ENCODE measurements around the gene ESRRA.

ESRRA gene

GRCh38 chr11:64357904-64358535, 52.7 kb downstream of the ESRRA start:
- Mint-ChIP-seq H3K36me3 (peaks cover 20 to 34% of the 10 kb centered on the region in 2 donors), H3K27me3 (no peaks in the 10 kb centered on the region), H3K4me1 (peaks cover 42 to 65% of the 10 kb centered on the region in 2 donors), H3K27ac (no peak overlapping the region), H3K4me3 (peak overlapping the region; percentile 55 to 75), H3K9me3 (no peaks in the 10 kb centered on the region)
- ATAC-seq (replicated peaks) (no peak), DNase-seq (no peak)

- Mint-ChIP-seq H3K27ac (no peak overlapping the region), H3K9me3 (no peaks in the 10 kb centered on the region), H3K4me1 (peaks cover 42 to 65% of the 10 kb centered on the region in 2 donors), H3K36me3 (peaks cover 24 to 39% of the 10 kb centered on the region in 2 donors), H3K4me3 (peak overlapping the region; percentile 55 to 75), H3K27me3 (no peaks in the 10 kb centered on the region)
- DNase-seq (no peak), ATAC-seq (replicated peaks) (no peak)
Observed at GRCh38 chr11:64358536-64358906, 53.2 kb downstream of the ESRRA start.

GRCh38 chr11:64358907-64359711, 53.8 kb downstream of the ESRRA start, which contains the start of gene RPS6KA4:
RPS6KA4 (plus strand) TSS chr11:64359162; CDS start chr11:64359236, 74 bp downstream.
- DNase-seq, result peak; percentile 47
- peak; percentile 75 to 77 for ATAC-seq (replicated peaks)
- peaks cover 26 to 43% of the 10 kb centered on the region in 2 donors for H3K36me3 Mint-ChIP-seq
- H3K4me3 Mint-ChIP-seq, result peak within 1 kb of the TSS; percentile 88 to 89
- no peaks in the 10 kb centered on the region for H3K27me3 Mint-ChIP-seq
- no peaks in the 10 kb centered on the region for H3K9me3 Mint-ChIP-seq
- peak within 1 kb of the TSS; percentile 85 for H3K27ac Mint-ChIP-seq
- H3K4me1 Mint-ChIP-seq, result peaks cover 42 to 65% of the 10 kb centered on the region in 2 donors

DNA sequence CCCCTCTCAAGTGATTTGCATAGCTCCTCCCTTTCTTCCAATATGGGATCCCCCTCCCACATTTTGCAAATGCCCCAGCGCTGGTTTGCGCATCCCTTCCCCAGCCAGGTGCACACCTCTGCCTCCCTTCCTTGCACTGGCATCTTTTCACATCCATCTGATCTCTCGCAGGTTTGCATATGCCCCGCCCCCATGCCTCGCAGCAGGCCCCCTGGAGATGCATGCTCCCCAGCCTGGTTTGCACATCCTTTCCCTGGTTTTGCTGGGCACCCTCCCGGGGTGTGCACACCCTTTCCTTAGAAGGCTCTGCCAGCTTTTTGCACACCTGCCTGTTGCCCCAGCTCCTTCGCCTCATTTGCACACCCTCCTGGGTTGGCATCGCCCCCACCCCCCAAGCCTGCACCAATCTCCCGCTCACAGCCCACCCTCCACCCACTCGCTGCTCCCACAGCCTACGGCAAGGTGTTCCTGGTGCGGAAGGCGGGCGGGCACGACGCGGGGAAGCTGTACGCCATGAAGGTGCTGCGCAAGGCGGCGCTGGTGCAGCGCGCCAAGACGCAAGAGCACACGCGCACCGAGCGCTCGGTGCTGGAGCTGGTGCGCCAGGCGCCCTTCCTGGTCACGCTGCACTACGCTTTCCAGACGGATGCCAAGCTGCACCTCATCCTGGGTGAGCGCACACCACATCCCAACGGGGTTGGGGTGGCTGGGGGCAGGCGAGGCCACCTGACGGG, 54.6 kb downstream of the ESRRA start:
- Mint-ChIP-seq H3K4me3 (peak overlapping the region; percentile 88 to 89), H3K36me3 (peaks cover 27 to 47% of the 10 kb centered on the region in 2 donors), H3K4me1 (peaks cover 41 to 62% of the 10 kb centered on the region in 2 donors), H3K27me3 (no peaks in the 10 kb centered on the region), H3K9me3 (no peaks in the 10 kb centered on the region), H3K27ac (peak overlapping the region; percentile 85)
- peak; percentile 24 to 33 for ATAC-seq (replicated peaks)
- DNase-seq, result no peak

DNA sequence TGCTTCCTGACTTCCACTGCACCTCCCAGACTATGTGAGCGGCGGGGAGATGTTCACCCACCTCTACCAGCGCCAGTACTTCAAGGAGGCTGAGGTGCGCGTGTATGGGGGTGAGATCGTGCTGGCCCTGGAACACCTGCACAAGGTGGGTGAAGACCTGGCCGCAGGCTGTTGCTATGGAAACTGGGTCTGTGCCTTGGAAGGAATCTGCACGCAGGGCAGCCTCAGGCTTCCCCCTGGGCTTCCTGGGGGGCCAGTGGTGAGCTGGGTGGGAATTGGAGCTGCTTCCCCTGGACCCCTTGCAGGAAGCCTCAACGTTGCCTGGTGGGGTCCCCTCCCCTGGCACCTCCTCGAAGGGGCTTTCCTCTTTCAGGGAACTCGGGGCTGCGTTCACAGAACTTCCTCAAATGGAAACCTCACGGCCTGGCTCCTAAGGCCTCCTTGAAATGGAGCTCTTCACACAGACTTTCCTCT, 55.2 kb downstream of the ESRRA start:
- Mint-ChIP-seq H3K27ac (no peak overlapping the region), H3K4me3 (peak overlapping the region; percentile 88 to 89), H3K36me3 (peaks cover 26 to 51% of the 10 kb centered on the region in 2 donors), H3K27me3 (no peaks in the 10 kb centered on the region), H3K4me1 (peaks cover 38 to 57% of the 10 kb centered on the region in 2 donors), H3K9me3 (no peaks in the 10 kb centered on the region)
- ATAC-seq (replicated peaks), result peak; percentile 11 to 13
- no peak for DNase-seq

GRCh38 chr11:64361659-64362058, 56.3 kb downstream of the ESRRA start:
- DNase-seq, result no peak
- H3K4me1 Mint-ChIP-seq, result peaks cover 35 to 54% of the 10 kb centered on the region in 2 donors
- no peak overlapping the region for H3K27ac Mint-ChIP-seq
- no peaks in the 10 kb centered on the region for H3K9me3 Mint-ChIP-seq
- H3K27me3 Mint-ChIP-seq, result no peaks in the 10 kb centered on the region
- no peak for ATAC-seq (replicated peaks)
- H3K4me3 Mint-ChIP-seq, result no peak overlapping the region
- peaks cover 26 to 53% of the 10 kb centered on the region in 2 donors for H3K36me3 Mint-ChIP-seq

DNA sequence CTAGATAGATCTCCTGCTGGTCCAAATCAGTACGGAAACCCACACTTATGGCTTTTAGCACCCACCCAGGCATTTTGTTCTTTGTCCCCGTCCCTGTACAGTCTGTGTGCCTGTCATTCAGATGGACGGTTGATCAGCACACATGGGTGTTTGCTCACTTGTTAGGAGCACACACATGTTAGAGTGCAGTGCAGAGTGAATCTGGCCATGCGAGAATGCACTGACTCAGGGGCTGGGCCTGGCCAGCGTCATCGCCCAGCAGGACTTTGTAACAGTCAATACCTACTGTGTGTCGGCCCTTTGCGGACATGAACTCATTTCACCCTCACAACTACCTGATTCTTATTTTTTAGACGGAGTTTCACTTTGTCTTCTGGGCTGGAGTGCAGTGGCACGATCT, 57.0 kb downstream of the ESRRA start:
- H3K27me3 Mint-ChIP-seq, result no peaks in the 10 kb centered on the region
- H3K27ac Mint-ChIP-seq, result no peak overlapping the region
- H3K4me1 Mint-ChIP-seq, result peaks cover 34 to 51% of the 10 kb centered on the region in 2 donors
- H3K36me3 Mint-ChIP-seq, result peaks cover 27 to 53% of the 10 kb centered on the region in 2 donors
- ATAC-seq (replicated peaks) (no peak), DNase-seq (no peak)
- no peaks in the 10 kb centered on the region for H3K9me3 Mint-ChIP-seq
- no peak overlapping the region for H3K4me3 Mint-ChIP-seq

GRCh38 chr11:64364435-64364834, 59.1 kb downstream of the ESRRA start:
- no peaks in the 10 kb centered on the region for H3K27me3 Mint-ChIP-seq
- H3K9me3 Mint-ChIP-seq, result no peaks in the 10 kb centered on the region
- no peak for DNase-seq
- H3K27ac Mint-ChIP-seq, result no peak overlapping the region
- H3K36me3 Mint-ChIP-seq, result peaks cover 34 to 65% of the 10 kb centered on the region in 2 donors
- ATAC-seq (replicated peaks), result peak; percentile 58 to 71
- peaks cover 27 to 35% of the 10 kb centered on the region in 2 donors for H3K4me1 Mint-ChIP-seq
- H3K4me3 Mint-ChIP-seq, result no peak overlapping the region

GRCh38 chr11:64364911-64365310, 59.6 kb downstream of the ESRRA start:
- no peak for DNase-seq
- Mint-ChIP-seq H3K36me3 (peaks cover 37 to 68% of the 10 kb centered on the region in 2 donors), H3K4me3 (no peak overlapping the region), H3K27me3 (no peaks in the 10 kb centered on the region), H3K4me1 (peaks cover 22 to 31% of the 10 kb centered on the region in 2 donors), H3K27ac (no peak overlapping the region), H3K9me3 (no peaks in the 10 kb centered on the region)
- no peak for ATAC-seq (replicated peaks)
